ENCODE data around the gene PLXNA4. TPM values are rescaled to one million over a fixed set of nuclear protein-coding genes. Genes with fewer than 3 reads are reported as not detected.

The PLXNA4 gene
- total RNA-seq, 2 experiments from 2014 or later = 0.75 to 0.85 TPM

DNA sequence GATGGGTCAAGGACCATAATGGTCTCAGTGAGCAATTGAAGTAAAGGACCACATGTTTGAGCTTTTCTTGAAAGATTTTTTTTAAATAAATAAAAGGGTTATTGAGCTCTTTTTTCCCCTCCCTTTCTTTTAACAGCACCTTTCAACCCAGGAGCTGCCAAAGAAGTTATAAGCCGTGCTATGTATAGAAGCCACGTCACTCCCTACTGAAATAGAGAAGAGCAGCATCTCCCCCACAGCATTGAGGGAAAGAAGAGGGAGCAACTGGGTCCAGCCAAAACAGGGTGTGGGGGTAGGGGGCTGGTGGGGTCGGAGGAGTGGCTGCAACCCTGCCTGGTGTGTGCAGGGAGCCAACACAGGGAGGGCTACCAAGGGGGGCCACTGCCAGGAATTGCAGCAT, 227.2 kb downstream of the PLXNA4 start:
- Histone ChIP-seq H3K27ac (ENCODE audit: low read depth in 1 of 2, low read length in 2 of 2) (no peak overlapping the region), H3K4me1 (ENCODE audit: insufficient read depth, low read length) (no peaks in the 10 kb centered on the region), H3K4me3 (ENCODE audit: low read length) (no peak overlapping the region), H3K27me3 (ENCODE audit: control insufficient read depth in 1 of 2, insufficient read depth in 2 of 2, low read length in 2 of 2) (peaks cover 5 to 12% of the 10 kb centered on the region in 2 experiments), H3K36me3 (ENCODE audit: insufficient read depth, low read length) (no peaks in the 10 kb centered on the region), H3K9me3 (ENCODE audit: control insufficient read depth in 1 of 2, insufficient read depth in 1 of 2, low read length in 2 of 2) (peaks cover 0 to 4% of the 10 kb centered on the region in 2 experiments)
- ATAC-seq (ENCODE audit: poor library complexity) (no peak), DNase-seq (no peak)
- ChIA-PET CTCF (interaction anchor here (0.8 kb wide), 1 partner anchor 31 kb away, joined by 3 read pairs; no protein-coding TSS in a partner anchor), POLR2A (no interaction called here)
- TF ChIP-seq, protein P1, sequence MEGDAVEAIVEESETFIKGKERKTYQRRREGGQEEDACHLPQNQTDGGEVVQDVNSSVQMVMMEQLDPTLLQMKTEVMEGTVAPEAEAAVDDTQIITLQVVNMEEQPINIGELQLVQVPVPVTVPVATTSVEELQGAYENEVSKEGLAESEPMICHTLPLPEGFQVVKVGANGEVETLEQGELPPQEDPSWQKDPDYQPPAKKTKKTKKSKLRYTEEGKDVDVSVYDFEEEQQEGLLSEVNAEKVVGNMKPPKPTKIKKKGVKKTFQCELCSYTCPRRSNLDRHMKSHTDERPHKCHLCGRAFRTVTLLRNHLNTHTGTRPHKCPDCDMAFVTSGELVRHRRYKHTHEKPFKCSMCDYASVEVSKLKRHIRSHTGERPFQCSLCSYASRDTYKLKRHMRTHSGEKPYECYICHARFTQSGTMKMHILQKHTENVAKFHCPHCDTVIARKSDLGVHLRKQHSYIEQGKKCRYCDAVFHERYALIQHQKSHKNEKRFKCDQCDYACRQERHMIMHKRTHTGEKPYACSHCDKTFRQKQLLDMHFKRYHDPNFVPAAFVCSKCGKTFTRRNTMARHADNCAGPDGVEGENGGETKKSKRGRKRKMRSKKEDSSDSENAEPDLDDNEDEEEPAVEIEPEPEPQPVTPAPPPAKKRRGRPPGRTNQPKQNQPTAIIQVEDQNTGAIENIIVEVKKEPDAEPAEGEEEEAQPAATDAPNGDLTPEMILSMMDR (IDR thresholded peaks at IDR 0.05) = no peak
- no peaks in the 10 kb centered on the region for H3K36me3 Mint-ChIP-seq (ENCODE audit: low read depth)
- no peak overlapping the region for H3K4me3 Mint-ChIP-seq
- H3K27ac Mint-ChIP-seq = no peak overlapping the region
- intact Hi-C loops (cut with DNase I, micrococcal nuclease) = no loop called here
- H3K27me3 Mint-ChIP-seq = peaks cover 34% of the 10 kb centered on the region
- H3K4me1 Mint-ChIP-seq (ENCODE audit: low read depth) = no peaks in the 10 kb centered on the region
- H3K9me3 Mint-ChIP-seq = no peaks in the 10 kb centered on the region

DNA sequence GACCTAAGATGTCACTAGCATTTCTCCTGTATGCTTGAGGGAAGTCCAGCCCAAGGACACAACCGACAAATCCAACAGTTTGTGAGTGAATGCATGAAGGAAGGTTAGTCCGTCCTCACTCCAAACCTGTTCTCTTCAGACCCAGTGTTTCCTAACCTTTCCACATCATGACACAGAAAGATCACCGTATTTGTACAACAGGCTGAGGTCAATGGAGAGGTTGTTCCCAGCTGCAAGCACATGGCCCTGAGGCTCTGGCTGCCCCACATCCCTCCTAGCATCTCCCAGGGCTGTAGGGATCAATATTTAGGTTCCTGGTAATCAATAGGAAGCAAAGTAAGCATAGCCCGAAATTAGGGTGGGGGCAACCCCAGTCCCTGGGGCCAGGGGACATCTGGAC, 227.9 kb downstream of the PLXNA4 start:
- no peak overlapping the region for H3K4me3 Mint-ChIP-seq
- no peak overlapping the region for H3K27ac Mint-ChIP-seq
- peaks cover 0 to 4% of the 10 kb centered on the region in 2 experiments for H3K9me3 ChIP-seq (ENCODE audit: control insufficient read depth in 1 of 2, insufficient read depth in 1 of 2, low read length in 2 of 2)
- no peaks in the 10 kb centered on the region for H3K36me3 ChIP-seq (ENCODE audit: insufficient read depth, low read length)
- no peak overlapping the region for H3K27ac ChIP-seq (ENCODE audit: low read depth in 1 of 2, low read length in 2 of 2)
- ChIA-PET CTCF (no interaction called here), POLR2A (no interaction called here)
- H3K36me3 Mint-ChIP-seq (ENCODE audit: low read depth) = no peaks in the 10 kb centered on the region
- no peak for DNase-seq
- H3K27me3 Mint-ChIP-seq = peaks cover 31% of the 10 kb centered on the region
- peaks cover 5 to 7% of the 10 kb centered on the region in 2 experiments for H3K27me3 ChIP-seq (ENCODE audit: control insufficient read depth in 1 of 2, insufficient read depth in 2 of 2, low read length in 2 of 2)
- H3K4me1 Mint-ChIP-seq (ENCODE audit: low read depth) = no peaks in the 10 kb centered on the region
- no peak for ATAC-seq (ENCODE audit: poor library complexity)
- intact Hi-C loops (cut with DNase I, micrococcal nuclease) = no loop called here
- no peaks in the 10 kb centered on the region for H3K9me3 Mint-ChIP-seq
- H3K4me3 ChIP-seq (ENCODE audit: low read length) = no peak overlapping the region
- TF ChIP-seq, protein P1 (IDR thresholded peaks at IDR 0.05) = no peak
- no peaks in the 10 kb centered on the region for H3K4me1 ChIP-seq (ENCODE audit: insufficient read depth, low read length)

DNA sequence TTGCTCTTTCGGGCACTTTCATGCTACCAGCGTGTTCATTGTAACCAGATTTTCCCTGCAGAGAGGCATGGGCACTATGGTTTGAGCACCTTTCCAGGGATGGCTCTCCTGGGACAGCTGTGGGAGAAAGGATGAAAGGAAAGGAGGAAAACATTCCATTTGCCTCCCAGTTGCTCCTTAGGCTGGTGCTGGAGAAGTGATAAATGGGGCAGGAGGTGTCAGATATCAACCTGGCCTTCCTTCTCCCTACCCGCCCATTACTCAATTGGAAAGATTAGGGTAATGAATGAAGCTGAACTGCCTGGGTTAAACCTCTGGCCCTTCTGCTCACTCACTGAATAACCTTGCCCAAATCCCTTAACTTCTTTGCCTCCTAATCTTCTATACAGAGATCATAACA, 228.4 kb downstream of the PLXNA4 start:
- Histone ChIP-seq H3K27ac (ENCODE audit: low read depth in 1 of 2, low read length in 2 of 2) (no peak overlapping the region), H3K9me3 (ENCODE audit: control insufficient read depth in 1 of 2, insufficient read depth in 1 of 2, low read length in 2 of 2) (peaks cover 0 to 4% of the 10 kb centered on the region in 2 experiments), H3K4me1 (ENCODE audit: insufficient read depth, low read length) (no peaks in the 10 kb centered on the region), H3K27me3 (ENCODE audit: control insufficient read depth in 1 of 2, insufficient read depth in 2 of 2, low read length in 2 of 2) (peaks cover 5 to 7% of the 10 kb centered on the region in 2 experiments), H3K4me3 (ENCODE audit: low read length) (no peak overlapping the region), H3K36me3 (ENCODE audit: insufficient read depth, low read length) (no peaks in the 10 kb centered on the region)
- ChIA-PET CTCF (no interaction called here), POLR2A (no interaction called here)
- ATAC-seq (ENCODE audit: poor library complexity) (no peak), DNase-seq (no peak)
- no peak overlapping the region for H3K27ac Mint-ChIP-seq
- intact Hi-C loops (cut with DNase I, micrococcal nuclease) = no loop called here
- H3K4me1 Mint-ChIP-seq (ENCODE audit: low read depth) = no peaks in the 10 kb centered on the region
- H3K36me3 Mint-ChIP-seq (ENCODE audit: low read depth) = no peaks in the 10 kb centered on the region
- no peak overlapping the region for H3K4me3 Mint-ChIP-seq
- H3K27me3 Mint-ChIP-seq = peaks cover 27% of the 10 kb centered on the region
- no peaks in the 10 kb centered on the region for H3K9me3 Mint-ChIP-seq
- TF ChIP-seq, protein P1 (IDR thresholded peaks at IDR 0.05) = no peak

Data from CD4-positive, alpha-beta T cell (primary cell).